Heart right ventricle (tissue), 16 donors: Measurements from ENCODE around the gene ADAMTS17. TPM values are rescaled to one million over a fixed set of nuclear protein-coding genes. Genes with fewer than 3 reads are reported as not detected.

ENCODE experiments used
- ATAC-seq, 8 donors: fragments of 200-7000 bp; cut with Tn5 transposase; one replicate each; pipeline ENCODE4 v1.9.1; 2020; ENCODE audit warnings: mild to moderate bottlenecking in 8 of 8, moderate library complexity in 8 of 8, moderate number of reproducible peaks in 1 of 8
- DNase-seq, 2 donors: peaks; one replicate each; pipeline ENCODE4 v3.0.0-alpha.2; 2020
- H3K27ac ChIP-seq, 10 donors: fragments of 200-600 bp; sonication (generic) in 2 of 10; one replicate each; pipeline versions ENCODE4 v1.5.0 to v1.8.0; 2020 to 2022; ENCODE audit warnings: mild to moderate bottlenecking in 3 of 10
- H3K27me3 ChIP-seq, 7 donors: fragments of 200-600 bp; one replicate each; pipeline ENCODE4 v1.8.0; 2021 to 2022; ENCODE audit warnings: mild to moderate bottlenecking in 2 of 7
- H3K36me3 ChIP-seq, 9 donors: fragments of 200-600 bp; sonication (generic) in 1 of 9; one replicate each; pipeline versions ENCODE4 v1.5.0 to v1.8.0; 2020 to 2022; ENCODE audit warnings: mild to moderate bottlenecking in 2 of 9
- H3K4me1 ChIP-seq, 9 donors: fragments of 200-600 bp; sonication (generic) in 1 of 9; one replicate each; pipeline versions ENCODE4 v1.5.0 to v1.8.0; 2020 to 2022; ENCODE audit warnings: mild to moderate bottlenecking in 4 of 9
- H3K4me3 ChIP-seq, 10 donors: fragments of 200-600 bp; sonication (generic) in 2 of 10; one replicate each; pipeline versions ENCODE4 v1.5.0 to v1.8.0; 2020 to 2022; ENCODE audit warnings: mild to moderate bottlenecking in 7 of 10, moderate library complexity in 2 of 10
- H3K9me3 ChIP-seq, 11 donors: fragments of 200-600 bp in 10 of 11; sonication (generic) in 2 of 11; one replicate each; pipeline versions ENCODE4 v1.5.0 to v1.8.0; 2013 to 2022; ENCODE audit warnings: mild to moderate bottlenecking in 2 of 11, control low read depth in 1 of 11, moderate library complexity in 1 of 11
- CTCF ChIP-seq, 9 donors: fragments of 200-600 bp; sonication (generic) in 2 of 9; IDR thresholded peaks; one replicate each; pipeline versions ENCODE4 v1.5.0 to v1.8.0; 2021 to 2022; ENCODE audit warnings: antibody characterized with exemption in 9 of 9, mild to moderate bottlenecking in 5 of 9, moderate library complexity in 1 of 9
- WGBS, 2 donors: extraction: QIAGEN DNeasy Blood & Tissue Kit; methylation state at CpG; one replicate each; pipeline ENCODE4 v1.1.7; 2013; ENCODE audit warnings: inconsistent platforms in 1 of 2; 5-methylcytosine and 5-hydroxymethylcytosine counted together
- intact Hi-C, 10 donors: fragments of 100-400 bp; cut with DNase I; formaldehyde crosslinking; loops; one replicate each; pipeline versions ENCODE4 v1.11.1 to v1.14.2; 2022
- polyA plus RNA-seq, 2 donors: library from polyadenylated mRNA; stranded (reverse); fragments of 200-250 nt; gene quantifications; one replicate each; pipeline ENCODE4 v1.2.3, GENCODE V29; 2013
- total RNA-seq, 10 donors: library from RNA; stranded (reverse); fragmentation: NEBNext Ultra II Directional in 3 of 10; extraction: Animal tissue kit (Norgen Biotek cat#: 25700) in 3 of 10; gene quantifications; one replicate each; pipeline versions ENCODE4 v1.2.1 to v1.2.4, GENCODE V29; 2021 to 2023
- donor health status: Arrhythmogenic right ventricular cardiomyopathy.
- donor health status: ischemic (EF 13 %, LVEDD 7.1; RV severe dilation, severe dysfunction).
- donor health status: healthy with polysubstance abuse.
- donor health status: DM: no; HTN: yes; CAD: no.
- donor health status: DM: no; HTN: no; CAD: no.
- donor health status: ischemic (EF 25% LVEDD 6.9; RV normal size, moderate dysfunction).
- donor health status: ischemic (EF 25% LVEDD 5.7; RV mildly dilated, moderate dysfunction).
- donor health status: healthy.
- donor health status: DM: yes; HTN: yes; CAD: no.
- donor health status: Ischemic cardiomyopathy.
- donor health status: ischemic (EF 35%, LVEDD 5.7; RV mildly dilated, moderate dysfunction).
- donor health status: nonischemic (EF 11% LVEDD 7.7; RV severe dilation, severe dysfunction).
- donor health status: DM: yes; HTN: yes; CAD: no.
- donor health status: PGD.
- donor health status: ischemic (EF 29% LVEDD 5.4; RV normal size, mild dysfunction).
- donor health status: nonischemic (EF 23%, LVEDD 6.1; RV moderate dilation, normal function).

ADAMTS17 gene
- total and polyA plus RNA-seq, 12 donors = 0.47 to 5.0 (median 1.2) TPM

GRCh38 chr15:100123611-100124010, 218.2 kb downstream of the ADAMTS17 start:
- H3K9me3 ChIP-seq = peaks cover 0 to 38% (median 14%) of the 10 kb centered on the region in 11 donors
- H3K4me1 ChIP-seq = peaks cover 0 to 14% (median 4%) of the 10 kb centered on the region in 9 donors
- no peaks in the 10 kb centered on the region for H3K36me3 ChIP-seq
- 91 to 92% methylated on average over 9 of the region's 9 CpGs for WGBS, 2 donors
- no peak for TF ChIP-seq CTCF (IDR thresholded peaks at IDR 0.05)
- DNase-seq (no peak), ATAC-seq (no peak)
- intact Hi-C loops = loop anchor here in 1 of 10 donors (10.0 kb wide), 1 partner anchor 189 kb away; no protein-coding TSS in a partner anchor
- H3K27ac ChIP-seq = no peak overlapping the region
- no peak overlapping the region for H3K4me3 ChIP-seq
- H3K27me3 ChIP-seq = no peaks in the 10 kb centered on the region

- no peak for TF ChIP-seq CTCF (IDR thresholded peaks at IDR 0.05)
- H3K36me3 ChIP-seq = no peaks in the 10 kb centered on the region
- H3K9me3 ChIP-seq = peaks cover 0 to 38% (median 14%) of the 10 kb centered on the region in 11 donors
- WGBS, 2 donors = 93 to 97% methylated on average over 2 of the region's 2 CpGs
- intact Hi-C loops = loop anchor here in 1 of 10 donors (10.0 kb wide), 1 partner anchor 186 kb away; no protein-coding TSS in a partner anchor
- peaks cover 1 to 23% (median 10%) of the 10 kb centered on the region in 9 donors for H3K4me1 ChIP-seq
- DNase-seq (no peak), ATAC-seq (no peak)
- H3K27me3 ChIP-seq = no peaks in the 10 kb centered on the region
- H3K4me3 ChIP-seq = no peak overlapping the region
- no peak overlapping the region for H3K27ac ChIP-seq
These were observed 220.5 kb downstream of the ADAMTS17 start for GRCh38 chr15:100121285-100121684.

GRCh38 chr15:100120111-100120510, 221.7 kb downstream of the ADAMTS17 start:
- Histone ChIP-seq H3K4me3 (no peak overlapping the region), H3K36me3 (no peaks in the 10 kb centered on the region), H3K9me3 (peaks cover 0 to 38% (median 14%) of the 10 kb centered on the region in 11 donors), H3K4me1 (peaks cover 6 to 24% (median 17%) of the 10 kb centered on the region in 9 donors), H3K27me3 (no peaks in the 10 kb centered on the region), H3K27ac (no peak overlapping the region)
- intact Hi-C loops = loop anchor here in 1 of 10 donors (10.0 kb wide), 1 partner anchor 185 kb away; no protein-coding TSS in a partner anchor
- no peak for DNase-seq
- WGBS, 2 donors = 90 to 92% methylated on average over 1 of the region's 1 CpG
- no peak for TF ChIP-seq CTCF (IDR thresholded peaks at IDR 0.05)
- ATAC-seq = no peak

GRCh38 chr15:100118546-100118945, 223.2 kb downstream of the ADAMTS17 start:
- intact Hi-C loops = loop anchor here in 4 of 10 donors (5.0 to 10.0 kb wide), 6 partner anchors 89 to 226 kb away; partner anchors contain the start of gene ADAMTS17 (in 2 of the 4)
- no peak for ATAC-seq
- H3K4me3 ChIP-seq = no peak overlapping the region
- H3K9me3 ChIP-seq = peaks cover 0 to 38% (median 14%) of the 10 kb centered on the region in 11 donors
- no peak for DNase-seq
- H3K27me3 ChIP-seq = no peaks in the 10 kb centered on the region
- 88 to 93% methylated on average over 9 of the region's 9 CpGs for WGBS, 2 donors
- peaks cover 16 to 36% (median 32%) of the 10 kb centered on the region in 9 donors for H3K4me1 ChIP-seq
- no peak for TF ChIP-seq CTCF (IDR thresholded peaks at IDR 0.05)
- H3K27ac ChIP-seq = no peak overlapping the region
- no peaks in the 10 kb centered on the region for H3K36me3 ChIP-seq
